ENCODE measurements around the gene LYPD3.

- TF ChIP-seq CTCF (IDR thresholded peaks at IDR 0.05) (no peak), POLR2A (IDR thresholded peaks at IDR 0.05) (no peak)
Measured at GRCh38 chr19:43479961-43480561, 14.7 kb upstream of the LYPD3 start.

Data from Peyer's patch (tissue), 4 donors.